ENCODE measurements around the gene CPA5. TPM values are rescaled to one million over a fixed set of nuclear protein-coding genes. Genes with fewer than 3 reads are reported as not detected.

CPA5 gene
- total RNA-seq, 2 donors from 2014 or later, result not detected

- Mint-ChIP-seq H3K4me3 (no peak overlapping the region), H3K4me1 (peaks cover 4% of the 10 kb centered on the region), H3K9me3 (no peaks in the 10 kb centered on the region), H3K27me3 (ENCODE audit: insufficient read depth) (no peaks in the 10 kb centered on the region), H3K36me3 (ENCODE audit: low read depth) (no peaks in the 10 kb centered on the region), H3K27ac (no peak overlapping the region)
- H3K9ac ChIP-seq (ENCODE audit: extremely low read depth, low read length, poor library complexity, severe bottlenecking), result no peak overlapping the region
- no peak for DNase-seq
- no peaks in the 10 kb centered on the region for H3K9me3 ChIP-seq (ENCODE audit: control insufficient read depth, low read length)
- no peaks in the 10 kb centered on the region for H3K27me3 ChIP-seq (ENCODE audit: control insufficient read depth, insufficient read depth, low read length, poor library complexity, severe bottlenecking)
- H3K4me1 ChIP-seq (ENCODE audit: control insufficient read depth, insufficient read depth, low read length), result no peaks in the 10 kb centered on the region
- 93% methylated on average over 9 to 13 of the region's 13 CpGs for WGBS, 2 experiments (ENCODE audit: insufficient coverage in 1 of 2, insufficient read length in 1 of 2)
- H3K36me3 ChIP-seq (ENCODE audit: control insufficient read depth, insufficient read depth, low read length), result no peaks in the 10 kb centered on the region
- no peak overlapping the region for H3K27ac ChIP-seq (ENCODE audit: low read depth, low read length)
- no peak overlapping the region for H3K4me3 ChIP-seq (ENCODE audit: low read length)
- no peak for TF ChIP-seq CTCF (conservative IDR thresholded peaks at IDR 0.05)
These were observed 22.6 kb downstream of the CPA5 start for GRCh38 chr7:130367088-130367755.

GRCh38 chr7:130367836-130368746, 23.5 kb downstream of the CPA5 start:
- no peaks in the 10 kb centered on the region for H3K9me3 ChIP-seq (ENCODE audit: control insufficient read depth, low read length)
- 91 to 93% methylated on average over 18 to 19 of the region's 19 CpGs for WGBS, 2 experiments (ENCODE audit: insufficient coverage in 1 of 2, insufficient read length in 1 of 2)
- Mint-ChIP-seq H3K4me3 (no peak overlapping the region), H3K27me3 (ENCODE audit: insufficient read depth) (no peaks in the 10 kb centered on the region), H3K27ac (no peak overlapping the region), H3K4me1 (peaks cover 6% of the 10 kb centered on the region), H3K9me3 (no peaks in the 10 kb centered on the region), H3K36me3 (ENCODE audit: low read depth) (no peaks in the 10 kb centered on the region)
- no peak for TF ChIP-seq CTCF (conservative IDR thresholded peaks at IDR 0.05)
- H3K4me1 ChIP-seq (ENCODE audit: control insufficient read depth, insufficient read depth, low read length), result no peaks in the 10 kb centered on the region
- H3K27me3 ChIP-seq (ENCODE audit: control insufficient read depth, insufficient read depth, low read length, poor library complexity, severe bottlenecking), result no peaks in the 10 kb centered on the region
- no peaks in the 10 kb centered on the region for H3K36me3 ChIP-seq (ENCODE audit: control insufficient read depth, insufficient read depth, low read length)
- H3K27ac ChIP-seq (ENCODE audit: low read depth, low read length), result no peak overlapping the region
- H3K4me3 ChIP-seq (ENCODE audit: low read length), result no peak overlapping the region
- H3K9ac ChIP-seq (ENCODE audit: extremely low read depth, low read length, poor library complexity, severe bottlenecking), result no peak overlapping the region
- no peak for DNase-seq

GRCh38 chr7:130369110-130369711, 24.6 kb downstream of the CPA5 start:
- Histone ChIP-seq H3K4me3 (ENCODE audit: low read length) (no peak overlapping the region), H3K9ac (ENCODE audit: extremely low read depth, low read length, poor library complexity, severe bottlenecking) (no peak overlapping the region), H3K4me1 (ENCODE audit: control insufficient read depth, insufficient read depth, low read length) (peaks cover 5% of the 10 kb centered on the region), H3K27ac (ENCODE audit: low read depth, low read length) (no peak overlapping the region), H3K27me3 (ENCODE audit: control insufficient read depth, insufficient read depth, low read length, poor library complexity, severe bottlenecking) (no peaks in the 10 kb centered on the region), H3K36me3 (ENCODE audit: control insufficient read depth, insufficient read depth, low read length) (no peaks in the 10 kb centered on the region), H3K9me3 (ENCODE audit: control insufficient read depth, low read length) (no peaks in the 10 kb centered on the region)
- no peak for TF ChIP-seq CTCF (conservative IDR thresholded peaks at IDR 0.05)
- Mint-ChIP-seq H3K27ac (no peak overlapping the region), H3K36me3 (ENCODE audit: low read depth) (no peaks in the 10 kb centered on the region), H3K4me3 (no peak overlapping the region), H3K4me1 (peaks cover 10% of the 10 kb centered on the region), H3K9me3 (no peaks in the 10 kb centered on the region), H3K27me3 (ENCODE audit: insufficient read depth) (no peaks in the 10 kb centered on the region)
- WGBS, 2 experiments (ENCODE audit: insufficient coverage in 1 of 2, insufficient read length in 1 of 2), result 72 to 77% methylated on average over 7 to 10 of the region's 10 CpGs
- no peak for DNase-seq

All from endodermal cell (in vitro differentiated cells).